NCI-H748 (cell line): ENCODE data around the gene RXRG.

ENCODE experiments used
- DNase-seq: peaks from one replicate; lab custom pipeline; 2025; ENCODE audit not compliant: unreplicated experiment; lab: John Stamatoyannopoulos, UW

Gene RXRG

DNA sequence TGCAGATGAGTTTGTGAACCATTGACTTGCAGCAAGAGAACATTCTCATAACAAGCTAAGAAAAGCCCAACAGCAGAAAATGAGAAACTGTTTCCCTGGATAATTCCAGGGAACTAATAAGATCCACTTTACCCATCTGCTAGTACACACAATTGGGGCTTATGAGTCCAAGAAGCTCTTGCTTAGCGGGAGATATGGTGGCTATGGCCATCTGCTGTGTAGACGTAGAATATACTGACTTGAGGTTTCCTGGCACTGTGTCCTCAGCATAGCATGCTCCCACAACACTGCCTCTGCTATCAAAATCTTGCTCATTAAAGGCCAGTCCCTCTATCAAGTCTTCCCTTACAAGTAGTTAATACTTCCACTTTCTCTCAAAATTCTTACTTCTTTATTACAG is 6.8 kb upstream of the RXRG start:
- DNase-seq: no peak

DNA sequence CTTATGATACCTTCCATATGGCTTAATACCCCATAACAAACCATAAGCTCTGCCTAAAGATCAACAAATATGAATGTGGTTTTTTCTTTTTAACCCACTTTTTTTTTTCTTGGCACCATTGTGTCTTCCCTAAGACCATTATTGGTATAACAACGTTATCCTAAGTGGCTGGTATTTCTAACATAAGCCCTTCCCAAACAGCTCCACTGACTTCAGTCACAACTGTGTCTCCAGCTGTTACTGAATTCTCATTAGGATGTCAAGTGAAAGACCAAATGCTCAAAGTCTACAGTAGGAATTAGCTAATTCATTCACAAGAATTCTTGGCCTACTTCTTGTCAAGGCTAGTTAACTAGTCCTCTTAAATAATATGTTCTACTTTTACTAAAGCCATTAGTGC is 4.2 kb upstream of the RXRG start:
- DNase-seq: no peak

DNA sequence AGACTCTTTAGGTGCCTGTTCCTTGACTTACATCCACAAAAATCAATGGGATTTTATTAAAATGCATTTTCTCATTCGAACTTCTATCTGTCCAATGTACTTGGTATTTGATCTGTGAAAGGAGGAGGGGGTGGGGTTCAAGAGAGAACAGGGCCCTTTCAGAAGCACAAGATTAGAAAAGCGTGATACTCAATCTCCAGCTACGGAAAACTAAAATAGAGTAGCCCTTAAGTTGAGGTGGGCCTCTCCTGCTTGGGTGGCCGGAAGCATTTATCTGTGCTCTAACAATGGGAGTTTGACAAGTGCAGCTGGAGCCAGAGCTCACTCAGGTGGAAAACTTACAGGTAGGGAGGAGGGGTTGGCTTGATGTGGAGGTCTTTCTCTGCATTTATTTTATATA is 462 bp upstream of the RXRG start:
- DNase-seq: peak; percentile 19

DNA sequence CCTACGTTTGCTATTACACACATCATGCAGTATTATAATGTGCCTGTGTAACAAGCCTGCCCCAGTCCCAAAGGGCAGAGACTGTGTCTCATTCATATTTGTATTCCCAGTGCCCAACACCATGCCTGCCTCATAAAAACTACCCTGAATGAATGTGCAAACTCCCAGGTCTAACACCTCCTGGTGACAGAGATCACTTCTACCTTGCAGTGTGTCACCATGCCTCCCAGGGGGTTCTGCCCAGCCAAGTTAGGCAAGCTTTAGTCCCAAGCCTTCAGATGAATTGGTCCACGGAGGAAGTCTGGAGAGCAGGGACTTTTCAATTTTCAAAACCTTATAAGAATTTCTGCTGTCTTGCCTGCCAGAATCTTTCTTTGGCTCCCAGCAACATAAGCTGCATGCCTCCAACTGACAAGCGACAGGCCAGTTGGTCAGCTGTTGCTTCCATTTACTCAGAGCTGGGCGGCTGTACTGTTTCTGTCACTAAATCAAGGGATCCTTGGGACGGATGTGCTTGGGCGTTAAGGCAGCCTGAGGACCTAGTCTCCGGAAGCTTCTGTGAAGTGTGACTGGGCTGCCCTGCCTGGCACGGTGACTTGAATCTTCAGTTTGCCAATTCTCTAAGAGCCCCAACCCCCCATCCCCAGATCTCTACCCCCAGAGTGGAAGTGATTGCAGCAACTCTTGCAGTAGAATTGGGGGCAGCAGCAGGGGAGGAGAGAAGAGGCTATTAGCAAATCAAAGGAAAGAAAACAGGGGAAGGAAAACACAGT is 1.2 kb downstream of the RXRG start:
- peak; percentile 32 for DNase-seq

DNA sequence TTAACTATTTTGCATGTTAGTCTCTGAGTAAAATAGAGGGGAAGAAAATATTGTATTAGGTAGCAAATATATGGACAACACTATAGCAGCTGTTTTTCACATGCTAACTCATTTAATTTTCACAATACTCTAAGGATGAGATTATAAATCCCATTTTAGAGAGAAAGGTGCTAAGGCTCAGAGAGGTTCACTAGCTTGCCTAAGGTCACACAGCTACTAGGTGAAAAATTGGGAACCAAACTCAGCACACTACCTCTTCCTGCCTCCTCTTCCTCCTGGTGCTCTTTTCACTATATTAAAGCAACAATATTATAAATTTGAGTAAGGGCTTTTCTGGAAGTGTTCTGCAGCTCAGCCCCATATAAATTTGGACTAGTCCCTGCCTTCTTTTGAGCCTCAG is 2.3 kb downstream of the RXRG start:
- no peak for DNase-seq

DNA sequence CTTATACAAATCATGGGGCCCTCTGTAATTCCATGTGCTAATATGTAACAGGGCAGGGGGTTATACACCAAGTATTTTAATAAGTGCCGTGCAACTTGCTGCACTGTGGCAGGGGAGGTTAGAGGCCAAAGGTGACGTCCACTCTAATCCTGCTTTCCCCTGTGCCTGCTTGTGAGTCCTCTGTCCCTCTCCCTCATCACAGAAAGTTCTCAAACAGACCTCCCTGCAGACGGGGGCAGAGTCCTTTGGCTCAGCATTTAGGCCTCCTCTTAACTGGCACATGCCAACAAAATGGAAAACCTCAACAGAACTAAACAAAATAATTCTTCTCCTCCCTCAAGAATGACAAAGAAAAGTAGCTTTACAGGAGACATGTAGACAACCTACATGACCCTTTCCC is 2.9 kb downstream of the RXRG start:
- DNase-seq: no peak

DNA sequence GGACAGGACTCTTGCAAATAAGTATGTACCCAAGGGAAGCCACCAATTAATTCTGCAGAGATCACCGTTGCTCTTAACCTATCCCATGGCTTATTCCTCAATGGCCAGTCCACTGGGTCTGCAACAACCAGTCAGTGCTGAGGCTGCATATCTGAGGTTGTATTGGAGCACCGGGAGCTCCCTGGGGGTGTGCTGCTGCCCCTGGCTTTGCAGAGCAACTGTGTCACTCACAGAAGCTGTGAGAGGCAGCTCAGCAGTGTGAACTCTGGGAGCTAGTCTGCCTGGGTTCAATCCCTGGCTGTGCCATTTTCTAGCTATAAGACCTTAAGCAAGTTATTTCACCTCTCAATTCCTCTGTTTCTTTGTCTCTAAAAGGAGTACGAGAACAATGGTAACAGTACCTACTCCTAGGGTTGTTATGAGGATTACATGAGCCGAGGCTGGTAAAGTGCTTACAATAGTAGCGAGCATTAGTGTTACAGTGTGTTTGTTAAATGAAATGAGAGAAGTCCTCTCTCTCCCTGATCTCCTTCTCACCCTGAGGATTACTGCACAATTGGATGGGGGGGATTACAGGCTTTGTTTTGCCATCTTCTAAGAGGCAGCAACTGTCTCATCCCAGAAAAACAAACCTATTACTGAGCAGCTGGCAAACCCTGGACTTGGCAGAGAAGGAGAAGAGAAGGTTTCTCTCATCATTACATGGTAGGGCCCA is 3.6 kb downstream of the RXRG start:
- DNase-seq: no peak

DNA sequence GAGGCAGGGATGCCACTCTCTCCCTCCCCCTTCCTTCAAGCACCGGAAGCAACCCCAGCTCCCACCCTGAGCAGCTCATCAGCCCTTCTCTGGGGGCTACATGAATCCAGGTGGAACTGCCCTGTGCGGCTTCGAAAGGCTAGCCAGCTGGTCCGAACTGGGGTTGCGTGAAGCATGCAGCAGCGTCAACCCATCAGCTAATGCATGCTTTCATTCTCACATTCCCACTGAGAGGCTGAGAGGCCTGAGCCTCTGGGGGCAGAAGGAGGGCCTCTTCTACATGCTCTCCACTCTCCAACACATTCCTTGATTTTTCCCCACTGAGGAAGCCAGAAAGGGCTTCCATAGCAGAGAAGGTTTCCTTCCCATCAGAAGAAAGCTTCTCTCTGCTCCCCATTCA is 5.6 kb downstream of the RXRG start:
- no peak for DNase-seq

DNA sequence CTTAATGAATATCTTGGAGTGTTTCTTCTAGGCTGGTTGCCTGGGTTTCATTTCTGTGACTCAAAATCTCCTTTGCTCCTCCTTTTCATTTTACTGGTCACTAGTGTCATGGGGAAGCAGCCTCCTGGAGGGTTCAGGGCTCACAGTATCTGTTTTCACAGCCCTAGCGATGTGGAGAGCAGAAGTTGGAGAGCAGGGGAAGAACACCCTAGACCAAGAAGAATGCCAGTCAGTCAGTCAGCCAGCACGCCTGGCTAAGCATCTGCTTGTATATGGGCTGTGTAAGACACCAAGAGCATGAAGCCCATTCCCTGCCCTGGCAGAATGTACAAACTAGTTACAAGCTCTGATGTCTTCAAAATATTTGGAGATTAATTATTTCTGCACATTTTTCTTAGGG is 7.9 kb downstream of the RXRG start:
- no peak for DNase-seq

DNA sequence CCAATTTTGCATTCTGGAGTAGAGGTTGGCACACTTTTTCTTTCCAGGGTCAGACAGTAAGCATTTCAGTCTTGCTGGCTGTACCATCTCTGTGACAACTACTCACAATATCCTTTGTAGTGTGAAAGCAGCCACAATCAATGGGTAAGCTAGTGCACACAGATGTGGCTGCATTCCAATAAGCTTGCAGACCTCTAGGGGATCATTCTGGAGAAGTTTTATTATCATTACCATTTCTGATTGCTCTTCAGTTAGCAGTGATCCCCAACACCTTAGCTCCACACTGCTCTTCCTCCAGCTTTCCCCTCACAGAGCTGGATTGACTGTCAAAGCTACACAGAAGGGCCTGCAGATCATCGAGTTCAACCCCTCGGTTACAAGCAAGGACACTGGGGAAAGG is 9.1 kb downstream of the RXRG start:
- no peak for DNase-seq

DNA sequence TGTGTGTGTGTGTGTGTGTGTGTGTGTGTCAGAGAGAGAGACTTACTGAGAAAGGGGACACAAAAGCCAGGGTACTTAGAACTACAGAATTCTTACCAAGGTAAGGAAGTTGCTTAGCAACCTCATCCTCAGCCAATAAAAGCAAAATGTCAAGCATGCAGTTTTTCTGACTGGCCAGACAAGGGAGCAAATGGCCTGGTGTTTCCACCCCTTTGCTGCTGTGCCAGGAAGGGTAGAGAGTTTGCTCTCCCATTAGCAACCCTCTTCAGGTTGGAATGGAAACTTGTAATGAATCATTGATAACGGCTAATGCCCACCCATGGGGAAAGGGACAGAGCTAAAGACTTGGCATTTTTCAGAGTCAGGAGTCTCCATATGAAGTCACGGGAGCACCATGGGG is 10.6 kb downstream of the RXRG start:
- peak; percentile 66 for DNase-seq

DNA sequence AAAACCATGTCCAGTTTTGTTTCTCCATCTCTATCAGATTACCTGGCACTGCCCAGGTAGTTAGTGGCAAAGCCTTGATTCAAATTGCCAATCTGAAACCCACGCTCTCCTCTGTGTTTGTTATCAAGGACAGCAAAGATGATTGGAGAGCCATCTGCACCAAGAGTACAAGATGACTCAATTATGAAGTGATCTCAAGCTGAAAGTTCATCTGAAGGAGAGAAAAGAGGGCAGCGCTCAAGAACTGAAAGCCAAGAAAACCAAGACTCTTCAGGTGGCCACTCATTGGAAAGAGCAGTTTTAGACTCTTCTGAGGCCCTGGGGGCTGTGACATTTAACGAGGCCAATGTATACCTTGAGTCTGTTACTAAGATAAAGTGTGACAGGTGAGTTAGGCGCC is 13.8 kb downstream of the RXRG start:
- DNase-seq: no peak

DNA sequence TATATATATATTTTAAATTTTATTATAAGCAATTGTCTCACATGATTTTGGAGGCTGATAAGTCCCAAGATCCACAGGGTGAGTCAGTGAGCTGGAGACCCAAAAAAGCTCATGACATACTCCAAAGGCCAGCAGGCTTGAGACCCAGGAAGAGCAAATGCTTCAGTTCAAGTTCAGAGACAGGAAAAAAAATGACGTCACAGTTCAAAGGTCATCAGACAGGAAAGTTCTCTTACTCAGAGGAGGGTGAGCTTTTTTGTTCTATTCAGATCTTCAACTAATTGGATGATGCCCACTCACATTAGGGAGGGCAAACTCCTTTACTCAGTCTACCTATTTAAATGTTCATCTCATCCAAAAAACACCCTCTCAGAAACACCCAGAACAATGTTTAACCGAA is 18.2 kb downstream of the RXRG start:
- DNase-seq: no peak

DNA sequence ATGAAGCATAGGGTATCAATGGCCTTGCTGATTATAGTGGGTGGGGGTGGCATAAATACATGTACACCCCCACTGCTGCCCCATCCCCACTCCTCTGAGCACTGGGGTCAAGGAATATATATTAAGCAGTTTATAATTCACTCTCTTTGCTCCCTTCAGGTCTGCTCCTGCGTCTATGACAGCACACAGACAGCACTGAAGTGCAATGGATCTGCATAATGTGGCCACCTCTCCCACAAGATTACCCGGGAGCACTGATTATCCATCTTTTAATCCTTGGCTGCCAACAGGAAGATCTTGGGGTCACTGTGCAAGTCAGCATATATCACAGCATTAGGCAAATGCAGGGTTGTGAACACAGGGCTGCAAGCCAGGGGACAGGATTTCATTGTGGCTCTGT is 19.3 kb downstream of the RXRG start:
- DNase-seq: no peak

DNA sequence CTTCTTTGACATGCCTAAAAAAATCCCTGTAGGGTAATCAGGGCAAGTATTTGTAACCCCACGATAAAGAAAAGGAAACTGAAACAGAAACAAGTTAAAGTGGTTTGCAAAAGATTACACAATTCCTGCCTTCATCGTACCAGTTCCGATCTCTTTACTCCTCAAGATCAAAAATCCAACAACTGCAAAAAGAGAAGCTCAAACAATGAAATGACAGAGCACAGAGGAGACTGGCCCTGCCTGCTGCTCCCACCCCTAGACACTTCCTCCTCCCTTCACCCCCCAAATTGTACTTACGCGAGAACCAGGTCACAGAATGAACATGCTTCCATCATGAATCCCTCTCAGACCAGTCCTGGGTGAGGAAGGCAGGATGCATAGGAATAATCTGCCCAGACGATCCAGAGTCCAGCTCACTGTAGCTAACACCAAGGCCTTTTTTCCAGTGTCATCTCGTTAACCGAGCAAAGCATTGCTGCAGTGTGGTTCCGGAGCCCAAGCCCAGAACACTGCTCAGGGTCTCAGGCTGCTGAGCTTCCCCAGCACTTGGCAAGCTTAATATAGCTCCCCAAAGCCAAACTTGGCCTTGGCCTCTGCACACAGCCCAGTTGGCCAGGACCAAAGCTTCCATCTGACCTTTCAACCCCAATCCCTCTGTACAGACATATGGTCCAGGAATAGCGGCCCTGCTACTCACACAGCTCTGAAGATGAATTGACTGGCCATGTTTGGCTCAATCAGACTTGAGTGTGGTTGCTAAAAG is 20.3 kb downstream of the RXRG start:
- no peak for DNase-seq

DNA sequence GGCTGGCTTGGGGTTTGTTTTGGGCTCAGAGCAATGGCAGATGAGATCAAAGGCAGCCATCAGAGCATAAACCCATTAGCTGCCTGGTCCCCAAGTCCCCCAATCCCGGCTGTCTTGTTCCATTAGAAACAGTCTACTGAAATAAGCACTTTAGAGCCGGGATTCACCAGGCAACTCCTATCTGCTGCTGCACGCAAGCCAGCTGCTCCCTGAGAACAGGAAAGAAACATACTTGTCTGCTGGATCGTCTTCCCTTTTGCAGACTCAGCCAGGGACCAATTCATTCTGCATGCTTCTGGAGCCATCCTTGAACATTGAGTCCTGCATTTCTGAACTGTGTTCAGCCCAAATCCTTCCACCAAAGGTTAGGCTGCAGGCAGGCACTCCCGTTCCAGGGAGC is 21.8 kb downstream of the RXRG start:
- DNase-seq: no peak

DNA sequence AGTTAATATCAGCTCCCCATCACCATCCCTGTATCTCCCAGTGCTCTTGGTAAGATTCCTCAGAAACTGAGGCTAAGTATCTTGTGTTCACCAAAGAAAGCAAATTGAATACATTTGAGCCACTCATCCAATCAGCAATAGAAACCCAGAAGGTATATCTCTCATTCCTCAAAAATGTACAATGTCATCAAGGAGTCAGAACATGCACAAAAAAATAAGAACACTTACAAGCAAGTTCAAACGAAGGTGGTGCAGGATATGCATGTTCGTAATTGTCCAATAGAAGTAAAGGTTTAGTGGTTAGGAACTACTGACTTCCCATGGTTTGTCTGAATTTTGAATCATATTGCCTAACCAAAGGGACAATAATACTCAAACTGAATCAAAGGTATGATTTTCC is 24.3 kb downstream of the RXRG start:
- DNase-seq: no peak

DNA sequence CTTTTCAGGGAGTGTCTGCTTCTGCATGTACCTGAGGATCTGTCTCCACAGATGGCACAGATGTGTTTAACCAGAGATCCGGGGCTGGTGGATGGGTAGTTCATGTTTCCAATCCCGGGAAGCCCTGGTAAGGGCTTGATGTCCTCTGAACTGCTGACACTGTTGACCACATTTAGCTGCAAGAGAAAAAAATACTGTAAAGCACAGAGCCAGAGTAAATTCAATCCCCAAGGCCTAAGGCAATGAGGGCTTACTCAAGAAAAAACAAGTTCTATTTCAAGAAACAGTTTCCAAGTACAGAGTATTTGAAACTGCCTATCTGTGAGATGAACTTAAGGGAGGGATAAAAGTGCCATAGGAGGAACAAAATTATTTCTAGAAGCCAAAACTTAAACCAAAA is 25.1 kb downstream of the RXRG start:
- no peak for DNase-seq

DNA sequence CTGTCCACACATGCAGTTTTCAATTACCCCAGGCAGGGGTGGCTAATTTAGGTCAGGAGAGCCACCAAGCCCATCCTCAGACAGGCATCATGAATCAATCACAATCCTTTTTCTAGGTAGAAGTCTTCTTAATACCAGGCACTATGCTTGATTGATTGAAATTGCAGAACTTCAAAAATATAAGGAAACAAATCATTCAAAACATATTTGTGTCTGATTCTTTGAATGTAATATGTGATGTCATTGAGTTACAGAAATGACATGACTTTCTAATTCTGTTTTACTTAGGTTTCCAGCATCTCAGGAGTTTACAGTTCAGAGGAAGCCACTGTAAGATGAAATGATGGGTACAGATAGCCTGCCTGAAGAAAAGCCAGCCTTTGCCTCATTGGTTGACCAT is 26.7 kb downstream of the RXRG start:
- DNase-seq: no peak

DNA sequence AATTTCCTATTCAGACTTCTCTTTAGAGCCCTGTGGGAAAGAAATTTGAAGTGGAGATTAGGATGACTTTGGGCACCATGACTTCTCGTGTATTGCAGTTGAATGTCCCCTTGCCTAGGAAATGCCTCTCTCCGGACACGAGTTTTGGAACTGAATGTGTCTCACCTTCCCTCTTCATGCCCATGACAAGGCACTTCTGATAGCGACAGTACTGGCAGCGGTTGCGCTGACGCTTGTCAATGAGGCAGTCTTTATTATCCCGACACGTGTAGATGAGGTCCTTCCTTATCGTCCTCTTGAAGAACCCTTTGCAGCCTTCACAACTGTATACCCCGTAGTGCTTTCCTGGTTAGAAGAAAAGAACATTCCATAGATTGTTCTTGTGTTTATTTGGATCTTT is 28.1 kb downstream of the RXRG start:
- no peak for DNase-seq

DNA sequence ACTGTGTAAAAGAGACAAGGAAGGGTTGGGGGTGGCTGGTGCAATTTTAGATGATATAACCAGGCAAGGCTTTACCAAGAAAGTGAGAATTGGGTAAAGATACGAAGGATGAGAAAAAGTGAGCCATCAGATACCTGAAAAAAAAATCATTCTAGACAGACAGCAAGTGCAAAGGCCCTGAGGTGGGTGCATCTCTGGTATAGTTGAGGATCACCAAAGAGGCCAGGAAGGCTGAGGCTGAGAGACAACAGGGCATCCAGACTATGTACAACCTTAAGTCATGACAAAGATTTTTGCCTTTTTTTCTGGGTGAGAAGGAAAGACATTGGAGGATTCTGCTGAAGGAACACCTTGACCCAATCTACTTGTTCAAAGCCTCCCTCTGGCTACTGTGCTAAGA is 29.9 kb downstream of the RXRG start:
- no peak for DNase-seq

DNA sequence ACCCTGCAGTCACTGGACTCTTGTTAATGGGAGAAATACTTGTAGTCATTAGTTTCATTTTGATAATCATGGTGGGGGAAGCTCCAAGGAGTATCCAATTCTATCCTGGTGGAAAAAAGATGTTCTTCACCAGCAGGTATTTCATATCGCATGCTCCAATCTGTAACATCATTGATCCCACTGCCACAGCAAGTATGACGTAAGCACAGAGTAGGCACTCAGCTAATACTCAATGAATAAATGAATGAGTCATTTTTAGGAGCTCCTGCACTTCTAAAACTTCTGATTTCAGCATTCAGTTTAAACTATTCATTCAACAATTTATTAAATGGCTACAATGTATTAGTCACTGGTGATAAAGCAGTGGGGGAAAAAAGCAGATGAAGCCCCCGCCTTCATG is 30.3 kb downstream of the RXRG start:
- no peak for DNase-seq
